ENCODE measurements around the gene WRAP53.

The WRAP53 gene

GRCh38 chr17:7688808-7689316 is 585 bp downstream of the WRAP53 start:
- in situ Hi-C loops (cut with HindIII; ENCODE audit: low sequenced_read_pairs), result no loop called here
- no peak for TF ChIP-seq CTCF (IDR thresholded peaks at IDR 0.05; ENCODE audit: low read depth, low read length, missing control alignments)
- H3K4me3 ChIP-seq (ENCODE audit: low read depth, low read length), result peak overlapping the region; percentile 60
- no peak for DNase-seq (ENCODE audit: low read depth)

GRCh38 chr17:7695586-7695985 is 7.3 kb downstream of the WRAP53 start:
- H3K4me3 ChIP-seq (ENCODE audit: low read depth, low read length), result no peak overlapping the region
- no peak for DNase-seq (ENCODE audit: low read depth)
- no peak for TF ChIP-seq CTCF (IDR thresholded peaks at IDR 0.05; ENCODE audit: low read depth, low read length, missing control alignments)
- in situ Hi-C loops (cut with HindIII; ENCODE audit: low sequenced_read_pairs), result no loop called here

- TF ChIP-seq CTCF (IDR thresholded peaks at IDR 0.05; ENCODE audit: low read depth, low read length, missing control alignments), result no peak
- in situ Hi-C loops (cut with HindIII; ENCODE audit: low sequenced_read_pairs), result no loop called here
- H3K4me3 ChIP-seq (ENCODE audit: low read depth, low read length), result no peak overlapping the region
Observed at GRCh38 chr17:7697828-7698588, 9.7 kb downstream of the WRAP53 start.

GRCh38 chr17:7700510-7700909 is 12.2 kb downstream of the WRAP53 start:
- DNase-seq (ENCODE audit: low read depth), result no peak
- H3K4me3 ChIP-seq (ENCODE audit: low read depth, low read length), result no peak overlapping the region
- in situ Hi-C loops (cut with HindIII; ENCODE audit: low sequenced_read_pairs), result no loop called here
- no peak for TF ChIP-seq CTCF (IDR thresholded peaks at IDR 0.05; ENCODE audit: low read depth, low read length, missing control alignments)

More at GRCh38 chr17:7697828-7698588, 9.7 kb downstream of the WRAP53 start:
- no peak for DNase-seq (ENCODE audit: low read depth)

- DNase-seq (ENCODE audit: low read depth), result no peak
- in situ Hi-C loops (cut with HindIII; ENCODE audit: low sequenced_read_pairs), result no loop called here
- TF ChIP-seq CTCF (IDR thresholded peaks at IDR 0.05; ENCODE audit: low read depth, low read length, missing control alignments), result no peak
- H3K4me3 ChIP-seq (ENCODE audit: low read depth, low read length), result no peak overlapping the region
Observed at GRCh38 chr17:7701681-7702080, 13.4 kb downstream of the WRAP53 start.

GRCh38 chr17:7702776-7703175 is 14.5 kb downstream of the WRAP53 start:
- in situ Hi-C loops (cut with HindIII; ENCODE audit: low sequenced_read_pairs), result no loop called here
- no peak overlapping the region for H3K4me3 ChIP-seq (ENCODE audit: low read depth, low read length)

More at GRCh38 chr17:7702776-7703175, 14.5 kb downstream of the WRAP53 start:
- no peak for DNase-seq (ENCODE audit: low read depth)
- TF ChIP-seq CTCF (IDR thresholded peaks at IDR 0.05; ENCODE audit: low read depth, low read length, missing control alignments), result no peak

Measured in astrocyte of the cerebellum (primary cell).